ENCODE data around the gene ARHGAP5. TPM values are rescaled to one million over a fixed set of nuclear protein-coding genes. Genes with fewer than 3 reads are reported as not detected.

ARHGAP5 gene
- total and polyA plus RNA-seq, 9 donors: 20.6 to 206 (median 139) TPM

DNA sequence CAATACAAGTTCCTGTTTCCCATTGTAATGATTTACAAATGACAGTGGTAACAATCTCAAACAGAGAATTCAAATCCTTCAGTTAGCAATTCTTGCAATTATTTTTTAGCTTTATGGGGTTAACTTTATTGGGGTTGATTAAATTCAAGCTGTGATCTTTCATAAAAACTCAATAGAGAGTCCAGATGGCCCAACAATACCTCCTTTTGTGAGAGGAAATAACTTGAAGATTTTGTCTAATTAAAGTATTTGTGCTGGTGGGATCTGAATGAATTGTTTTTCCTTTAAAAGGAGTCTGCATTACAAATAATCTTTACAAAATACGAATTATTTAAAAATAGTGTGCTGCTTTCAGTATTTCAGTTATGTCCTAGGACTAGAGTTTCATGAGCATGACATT is 4.4 kb upstream of the ARHGAP5 start:
- no peaks in the 10 kb centered on the region for H3K27me3 ChIP-seq
- no peaks in the 10 kb centered on the region for H3K36me3 ChIP-seq
- DNase-seq: no peak
- intact Hi-C loops (cut with DNase I): loop anchor here in 2 of 4 donors (5.0 to 10.0 kb wide), 3 partner anchors 180 to 862 kb away; partner anchors contain the start of gene NPAS3 (in 1 of the 2)
- WGBS, 3 donors: 34 to 58% (median 52%) methylated on average over 1 of the region's 1 CpG
- no peaks in the 10 kb centered on the region for H3K4me1 ChIP-seq (ENCODE audit: insufficient read depth)
- no peak overlapping the region for H3K4me3 ChIP-seq
- TF ChIP-seq EP300 (IDR thresholded peaks at IDR 0.05) (no peak), POLR2A (IDR thresholded peaks at IDR 0.05) (no peak)
- TF ChIP-seq, protein P1, sequence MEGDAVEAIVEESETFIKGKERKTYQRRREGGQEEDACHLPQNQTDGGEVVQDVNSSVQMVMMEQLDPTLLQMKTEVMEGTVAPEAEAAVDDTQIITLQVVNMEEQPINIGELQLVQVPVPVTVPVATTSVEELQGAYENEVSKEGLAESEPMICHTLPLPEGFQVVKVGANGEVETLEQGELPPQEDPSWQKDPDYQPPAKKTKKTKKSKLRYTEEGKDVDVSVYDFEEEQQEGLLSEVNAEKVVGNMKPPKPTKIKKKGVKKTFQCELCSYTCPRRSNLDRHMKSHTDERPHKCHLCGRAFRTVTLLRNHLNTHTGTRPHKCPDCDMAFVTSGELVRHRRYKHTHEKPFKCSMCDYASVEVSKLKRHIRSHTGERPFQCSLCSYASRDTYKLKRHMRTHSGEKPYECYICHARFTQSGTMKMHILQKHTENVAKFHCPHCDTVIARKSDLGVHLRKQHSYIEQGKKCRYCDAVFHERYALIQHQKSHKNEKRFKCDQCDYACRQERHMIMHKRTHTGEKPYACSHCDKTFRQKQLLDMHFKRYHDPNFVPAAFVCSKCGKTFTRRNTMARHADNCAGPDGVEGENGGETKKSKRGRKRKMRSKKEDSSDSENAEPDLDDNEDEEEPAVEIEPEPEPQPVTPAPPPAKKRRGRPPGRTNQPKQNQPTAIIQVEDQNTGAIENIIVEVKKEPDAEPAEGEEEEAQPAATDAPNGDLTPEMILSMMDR (IDR thresholded peaks at IDR 0.05): no peak
- no peak overlapping the region for H3K27ac ChIP-seq
- H3K9me3 ChIP-seq: no peaks in the 10 kb centered on the region

DNA sequence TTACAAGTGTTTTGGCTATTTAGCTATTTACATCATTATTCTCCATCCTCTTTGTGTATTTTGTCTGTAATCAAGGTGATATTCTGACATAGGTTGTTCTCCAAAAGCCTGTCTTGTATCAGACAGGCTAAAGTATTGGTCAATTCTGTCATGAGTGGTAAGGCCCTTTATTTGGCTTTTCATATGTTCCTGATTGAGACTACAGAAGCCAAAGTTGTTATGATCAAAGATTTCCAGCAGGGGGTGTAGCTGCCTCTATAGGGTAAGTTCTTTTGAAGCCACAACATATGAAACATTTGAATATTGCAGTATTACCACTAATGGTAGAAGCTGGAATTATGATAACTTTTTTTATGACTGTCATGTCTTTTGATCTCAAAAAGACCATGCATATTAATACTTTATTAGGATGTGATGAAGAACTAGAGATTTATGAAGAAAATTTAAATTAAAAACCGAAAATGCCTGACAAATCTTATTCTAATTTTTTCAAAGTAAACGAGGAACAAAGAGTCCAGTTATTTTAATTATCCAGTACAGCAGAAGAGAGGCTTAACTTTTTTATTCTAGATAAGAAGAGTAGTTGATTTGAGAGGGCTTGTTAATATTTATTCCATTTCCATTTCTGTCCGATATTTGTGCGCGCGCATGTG is 3.4 kb upstream of the ARHGAP5 start:
- WGBS, 3 donors: 91 to 93% (median 92%) methylated on average over 6 of the region's 6 CpGs
- H3K4me1 ChIP-seq (ENCODE audit: insufficient read depth): no peaks in the 10 kb centered on the region
- no peaks in the 10 kb centered on the region for H3K27me3 ChIP-seq
- H3K9me3 ChIP-seq: no peaks in the 10 kb centered on the region
- no peak overlapping the region for H3K27ac ChIP-seq
- no peak overlapping the region for H3K4me3 ChIP-seq
- peak in 2 of 5 donors; percentile 7 to 60 for DNase-seq
- intact Hi-C loops (cut with DNase I): loop anchor here in 2 of 4 donors (5.0 to 10.0 kb wide), 3 partner anchors 179 to 861 kb away; partner anchors contain the start of gene NPAS3 (in 1 of the 2)
- TF ChIP-seq, protein P1 (IDR thresholded peaks at IDR 0.05): peak; percentile 39 to 69 (median 58)
- TF ChIP-seq POLR2A (IDR thresholded peaks at IDR 0.05): no peak
- no peaks in the 10 kb centered on the region for H3K36me3 ChIP-seq

DNA sequence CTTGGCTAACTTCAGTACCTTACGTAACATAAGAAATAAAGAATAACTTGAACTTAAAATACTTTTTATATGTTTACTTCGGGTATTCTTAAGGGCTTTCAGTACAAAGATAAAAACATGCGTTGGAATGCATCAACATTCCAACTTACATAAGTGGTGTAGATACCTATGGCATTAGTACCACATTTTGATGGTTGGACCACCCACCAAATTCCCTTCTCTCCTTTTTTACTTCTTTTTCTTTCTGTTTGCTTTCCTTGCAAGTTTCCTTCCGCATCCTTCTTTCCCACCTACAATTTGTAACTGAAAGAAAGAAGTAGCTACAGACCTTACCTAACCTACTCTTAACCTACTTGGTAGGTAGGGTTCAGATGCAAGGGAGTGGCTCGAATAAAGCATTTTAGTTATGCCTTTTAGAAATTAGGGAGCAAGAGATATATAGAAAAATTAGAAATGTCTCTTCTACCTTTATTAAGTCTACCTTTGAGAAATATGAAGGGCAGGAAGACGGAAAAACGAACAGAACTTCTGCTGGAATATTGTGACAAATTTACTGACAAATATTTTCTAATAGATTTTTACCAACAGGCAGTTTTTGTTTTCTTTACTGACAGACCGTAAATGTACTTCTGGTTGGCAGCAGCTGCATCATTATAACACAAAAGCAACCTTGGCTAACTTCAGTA is 2.1 kb upstream of the ARHGAP5 start:
- peak overlapping the region; percentile 95 for H3K4me3 ChIP-seq
- TF ChIP-seq EP300 (IDR thresholded peaks at IDR 0.05) (no peak), POLR2A (IDR thresholded peaks at IDR 0.05) (no peak)
- TF ChIP-seq, protein P1 (IDR thresholded peaks at IDR 0.05): no peak
- 36 to 57% (median 44%) methylated on average over 8 of the region's 8 CpGs for WGBS, 3 donors

DNA sequence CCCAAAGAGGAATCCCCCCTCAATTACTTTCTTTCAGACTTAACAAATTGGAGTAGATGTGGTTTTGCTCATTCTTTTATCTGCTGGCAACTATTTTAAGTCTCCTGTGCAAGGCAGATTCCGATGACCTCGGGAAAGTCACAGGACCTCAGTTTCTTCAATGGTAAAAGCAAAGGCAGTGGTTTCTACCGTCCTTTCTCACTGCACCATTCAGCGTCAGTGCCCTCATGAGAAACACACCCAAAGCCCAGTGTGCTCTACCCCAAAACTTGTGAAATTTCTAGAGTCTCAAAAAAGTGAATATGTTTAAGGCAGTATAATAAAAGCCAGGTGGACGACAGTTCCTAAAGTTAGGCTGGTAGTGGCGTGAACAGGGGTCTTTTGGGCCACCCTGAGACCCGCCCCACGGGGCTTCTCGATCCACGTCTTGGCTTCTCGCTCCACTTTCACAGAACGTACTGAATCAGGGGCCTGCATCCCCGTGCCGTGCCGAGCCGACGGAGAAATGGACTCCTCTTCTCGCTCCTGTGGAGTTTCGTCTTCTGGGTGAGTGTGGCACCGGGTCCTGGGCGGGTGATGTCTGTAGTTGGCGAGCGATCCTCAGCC is 1.3 kb upstream of the ARHGAP5 start:
- intact Hi-C loops (cut with DNase I): loop anchor here in 3 of 4 donors (2.0 to 10.0 kb wide), 4 partner anchors 127 to 859 kb away; partner anchors contain the start of genes RNU6-7 (in 3 of the 3), RNU6-8 (in 3 of the 3) and NPAS3 (in 1 of the 3)
- Histone ChIP-seq H3K4me3 (peak overlapping the region; percentile 95), H3K9me3 (no peaks in the 10 kb centered on the region), H3K36me3 (no peaks in the 10 kb centered on the region), H3K4me1 (ENCODE audit: insufficient read depth) (no peaks in the 10 kb centered on the region), H3K27me3 (no peaks in the 10 kb centered on the region), H3K27ac (peak overlapping the region; percentile 95 to 99)
- DNase-seq: peak; percentile 29 to 75 (median 67)
- 0% methylated on average over 23 of the region's 23 CpGs for WGBS, 3 donors
- no peak for TF ChIP-seq EP300 (IDR thresholded peaks at IDR 0.05)

More for the DNA sequence above, 2.1 kb upstream of the ARHGAP5 start:
- DNase-seq: no peak
- Histone ChIP-seq H3K27me3 (no peaks in the 10 kb centered on the region), H3K36me3 (no peaks in the 10 kb centered on the region), H3K27ac (peak overlapping the region in 1 of 2 donors; percentile 99), H3K9me3 (no peaks in the 10 kb centered on the region), H3K4me1 (ENCODE audit: insufficient read depth) (no peaks in the 10 kb centered on the region)
- intact Hi-C loops (cut with DNase I): loop anchor here in 3 of 4 donors (5.0 to 10.0 kb wide), 4 partner anchors 127 to 860 kb away; partner anchors contain the start of genes RNU6-7 (in 2 of the 3), RNU6-8 (in 2 of the 3) and NPAS3 (in 1 of the 3)

All from ovary (tissue), 9 donors.